K562 (cell line): Measurements from ENCODE around the gene IDUA. TPM values are rescaled to one million over a fixed set of nuclear protein-coding genes. Genes with fewer than 3 reads are reported as not detected.

Experiments
- ATAC-seq: fragments of 200-7000 bp; cut with Tn5 transposase; 3 replicates; pipeline ENCODE4 v1.9.1; 2020; ENCODE audit warnings: moderate library complexity
- BruUV-seq: library from RNA; stranded (reverse); fragments of 400-500 nt; replicated peaks from 2 replicates; lab custom pipeline; 2021; lab: Mats Ljungman, UMichigan
- CTCF ChIA-PET: fragments of 300-600 bp; formaldehyde crosslinking; extraction: SDS; loops from one replicate; lab custom pipeline; 2021; ENCODE audit warnings: low intra/inter-chr PET ratio; lab: Yijun Ruan, JAX
- POLR2A ChIA-PET: fragments of 300-600, 350-650 bp; sonication (Branson Sonifier 250); formaldehyde crosslinking; extraction: SDS; loops from one replicate; lab custom pipeline; 2021; ENCODE audit warnings: antibody characterized with exemption, inconsistent platforms; lab: Yijun Ruan, JAX
- DNase-seq, 4 experiments: peaks; one replicate each; pipeline versions ENCODE4 v3.0.0 to v3.0.0-alpha.2; 2011 to 2018; ENCODE audit warnings: low spot score in 3 of 4, mixed read lengths in 3 of 4; ENCODE audit errors: extremely low read depth in 1 of 4
- FAIRE-seq: peaks from 2 replicates; lab custom pipeline; 2011; peaks lifted over from hg19 to GRCh38; lab: Jason Lieb, UNC
- H2AFZ ChIP-seq: 2 replicates; pipeline ENCODE4 v1.6.0; 2011; ENCODE audit warnings: low read depth, low read length, control low read depth, inconsistent platforms
- H3K27ac ChIP-seq: fragments of 200-600 bp; 3 replicates; pipeline ENCODE4 v1.8.0; 2011; ENCODE audit warnings: low read depth, mild to moderate bottlenecking, control low read depth, inconsistent platforms, low read length, moderate library complexity, mixed read lengths; ENCODE audit errors: extremely low read depth
- H3K27me3 ChIP-seq, 2 experiments: fragments of 300-600 bp in 1 of 2; 2 replicates in 1 of 2; 3 replicates in 1 of 2; pipeline versions ENCODE4 v1.6.0 to v1.8.0; 2011; ENCODE audit warnings: inconsistent platforms in 2 of 2, low read length in 2 of 2, mild to moderate bottlenecking in 1 of 2, mixed read lengths in 1 of 2, moderate library complexity in 1 of 2; ENCODE audit not compliant: control insufficient read depth in 2 of 2, insufficient read depth in 2 of 2
- H3K36me3 ChIP-seq: fragments of 300-600 bp; 3 replicates; pipeline ENCODE4 v1.8.0; 2011; ENCODE audit warnings: mild to moderate bottlenecking, low read length, inconsistent platforms; ENCODE audit not compliant: control insufficient read depth, insufficient read depth
- H3K4me1 ChIP-seq, 2 experiments: fragments of 200-600 bp in 1 of 2; replicated peaks in 1 of 2; 2 replicates in 1 of 2; 3 replicates in 1 of 2; pipeline versions ENCODE4 v1.5.1 to v1.8.0; 2011; ENCODE audit warnings: inconsistent platforms in 2 of 2, low read length in 2 of 2, mild to moderate bottlenecking in 1 of 2, mixed read lengths in 1 of 2, moderate library complexity in 1 of 2; ENCODE audit not compliant: control insufficient read depth in 2 of 2, insufficient read depth in 2 of 2
- H3K4me2 ChIP-seq: 2 replicates; pipeline ENCODE4 v1.6.1; 2011; ENCODE audit warnings: low read length, control low read depth, inconsistent platforms, mixed read lengths; ENCODE audit not compliant: insufficient read depth
- H3K4me3 ChIP-seq: fragments of 200-600 bp; sonication (generic), shearing (Covaris generic); 2 replicates; pipeline ENCODE4 v1.5.1; 2016; ENCODE audit warnings: control low read depth, inconsistent platforms
- H3K79me2 ChIP-seq: fragments of 200-600 bp; 3 replicates; pipeline ENCODE4 v1.8.0; 2011; ENCODE audit warnings: low read length, inconsistent platforms; ENCODE audit not compliant: control insufficient read depth, insufficient read depth
- H3K9ac ChIP-seq, 2 experiments: 2 replicates each; pipeline versions ENCODE4 v1.6.0 to v1.6.1; 2011; ENCODE audit warnings: low read depth in 2 of 2, low read length in 2 of 2, control low read depth in 1 of 2, inconsistent platforms in 1 of 2, mild to moderate bottlenecking in 1 of 2, mixed read lengths in 1 of 2; ENCODE audit not compliant: insufficient read depth in 1 of 2
- H3K9me1 ChIP-seq: one replicate; pipeline ENCODE4 v1.6.0; 2011; ENCODE audit warnings: inconsistent platforms, mild to moderate bottlenecking, low read length, moderate library complexity; ENCODE audit not compliant: control insufficient read depth, insufficient read depth
- H3K9me3 ChIP-seq: replicated peaks from 2 replicates; pipeline ENCODE4 v1.5.1; 2011; ENCODE audit warnings: low read depth, low read length, inconsistent platforms; ENCODE audit not compliant: control insufficient read depth, insufficient read depth
- H4K20me1 ChIP-seq: replicated peaks from 2 replicates; pipeline ENCODE4 v1.6.1; 2011; ENCODE audit warnings: low read length, inconsistent platforms, mixed read lengths; ENCODE audit not compliant: control insufficient read depth, insufficient read depth
- EGR1 ChIP-seq: fragments of 450-650 bp; conservative IDR thresholded peaks from 2 replicates; pipeline ENCODE4 v1.6.1; 2017; ENCODE audit warnings: mild to moderate bottlenecking
- ELF2 ChIP-seq: fragments of 250-450 bp; sonication (Bioruptor Pico); IDR thresholded peaks from 2 replicates; pipeline ENCODE4 v1.5.0; 2021; ENCODE audit warnings: mild to moderate bottlenecking
- EWSR1 ChIP-seq: fragments of 450-650 bp; IDR thresholded peaks from 2 replicates; pipeline ENCODE4 v1.6.1; 2018; ENCODE audit warnings: borderline replicate concordance, mild to moderate bottlenecking, low read depth, moderate library complexity; ENCODE audit not compliant: partially characterized antibody
- GABPB1 ChIP-seq: sonication (generic); formaldehyde crosslinking; IDR thresholded peaks from 2 replicates; pipeline ENCODE4 v1.8.0; 2022; ENCODE audit warnings: mild to moderate bottlenecking, missing genetic modification reagents
- MTA1 ChIP-seq: fragments of 450-650 bp; IDR thresholded peaks from 2 replicates; pipeline ENCODE4 v1.6.1; 2017; ENCODE audit warnings: borderline replicate concordance
- XRCC5 ChIP-seq: fragments of 200-400 bp; formaldehyde crosslinking; IDR thresholded peaks from 2 replicates; pipeline ENCODE4 v1.6.1; 2017; ENCODE audit warnings: low read depth, mild to moderate bottlenecking, low read length
- ZNF431 ChIP-seq: sonication (generic); formaldehyde crosslinking; IDR thresholded peaks from 2 replicates; pipeline ENCODE4 v1.8.0; 2022; ENCODE audit warnings: mild to moderate bottlenecking, missing genetic modification reagents
- WGBS: fragments of 100-300 bp; shearing (Covaris generic); methylation state at CpG from one replicate; pipeline ENCODE4 v1.1.6; 2016; ENCODE audit warnings: low coverage, mixed read lengths; ENCODE audit not compliant: insufficient coverage; ENCODE audit errors: missing lambda C conversion rate; 5-methylcytosine and 5-hydroxymethylcytosine counted together
- in situ Hi-C: fragments of 300-500 bp; cut with MboI; formaldehyde crosslinking; loops from 4 replicates; pipeline ENCODE4 v1.15.0; 2018; ENCODE audit warnings: inconsistent platforms, mixed read lengths
- intact Hi-C: fragments of 100-400 bp; cut with micrococcal nuclease; formaldehyde crosslinking; loops from 2 replicates; pipeline ENCODE4 v1.14.2; 2022
- polyA plus RNA-seq, 8 experiments: library from polyadenylated mRNA; depleted of rRNA in 4 of 8; stranded (reverse) in 5 of 8; unstranded in 3 of 8; fragments of >200 nt; fragmentation: Nextera tagmentation in 2 of 8; fragmentation: Illumina TruSeq in 1 of 8; extraction: Ambion mirVana in 2 of 8; extraction: Trizol in 1 of 8; gene quantifications; 2 replicates each; pipeline versions ENCODE4 v1.2.1 to v1.2.3, GENCODE V29; 2011 to 2014; ENCODE audit warnings: inconsistent platforms in 1 of 8, missing spikeins in 1 of 8
- total RNA-seq, 7 experiments: library from RNA; depleted of rRNA in 6 of 7; stranded (reverse); fragments of >200 nt in 6 of 7; fragmentation: Illumina TruSeq in 2 of 7; extraction: Trizol in 2 of 7; gene quantifications; 2 replicates each; pipeline versions ENCODE4 v1.2.1 to v1.2.3, GENCODE V29; 2011 to 2021; ENCODE audit warnings: low replicate concordance in 1 of 7
- TF ChIP-seq, protein P1 (sequence below): fragments of 450-650 bp; IDR thresholded peaks from one replicate; pipeline ENCODE4 v1.6.1; 2018; ENCODE audit warnings: mild to moderate bottlenecking, moderate library complexity; ENCODE audit not compliant: partially characterized antibody
- TF ChIP-seq, protein P2 (sequence below): fragments of 450-650 bp; IDR thresholded peaks from 2 replicates; pipeline ENCODE4 v1.6.1; 2018; ENCODE audit not compliant: partially characterized antibody

IDUA gene
- total and polyA plus RNA-seq, 9 of the 15 experiments (the other 6 are each of a cell fraction or from before 2014, with no cell fraction given), result 0.04 to 16.1 (median 1.2) TPM

DNA sequence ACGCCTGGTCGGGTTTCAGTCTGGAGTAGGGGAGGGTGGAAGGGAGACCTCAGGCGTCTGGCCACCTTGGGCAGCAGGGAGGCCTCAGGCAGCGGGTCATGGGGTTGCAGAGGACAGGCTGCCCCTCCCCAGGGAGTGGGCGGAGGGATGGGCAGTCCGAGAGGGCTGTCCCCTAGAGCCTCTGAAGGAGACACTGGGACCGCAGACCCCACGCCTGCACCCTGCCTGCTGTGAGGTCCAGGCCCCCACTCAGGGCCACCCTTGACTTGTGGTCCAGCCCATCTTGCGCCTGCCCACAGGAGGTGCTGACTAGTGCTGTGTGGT, 41.0 kb downstream of the IDUA start:
- Histone ChIP-seq H3K9me3 (no peaks in the 10 kb centered on the region; the same call in 1 of the 2 replicates), H3K27ac (no peak overlapping the region), H3K79me2 (no peaks in the 10 kb centered on the region), H3K27me3 (0 out of 5 replicates have a peak, but pooled peaks cover 0 to 3% of the 10 kb centered on the region in 2 experiments), H3K4me1 (peaks cover 3 to 70% of the 10 kb centered on the region in 2 experiments; a peak in 4 of 5 replicates), H3K4me3 (no peak overlapping the region), H3K9ac (peak overlapping the region in 1 of 2 experiments; percentile 70; a peak in 2 of 4 replicates), H4K20me1 (no peaks in the 10 kb centered on the region), H3K4me2 (no peak overlapping the region), H3K9me1 (no peaks in the 10 kb centered on the region), H3K36me3 (peaks cover 26% of the 10 kb centered on the region; the same call in 2 of the 3 replicates), H2AFZ (no peak overlapping the region)
- ATAC-seq (peak; percentile 37), DNase-seq (peak in 2 of 4 experiments; percentile 46 to 47), FAIRE-seq (peak; percentile 29)
- TF ChIP-seq MTA1 (no peak), EWSR1 (no peak), EGR1 (peak; percentile 55; the same call in 1 of the 2 replicates), ZNF431 (CRISPR knock-in tag) (no peak), ELF2 (CRISPR knock-in tag) (no peak), XRCC5 (no peak), GABPB1 (CRISPR knock-in tag) (no peak)
- TF ChIP-seq, protein P1, sequence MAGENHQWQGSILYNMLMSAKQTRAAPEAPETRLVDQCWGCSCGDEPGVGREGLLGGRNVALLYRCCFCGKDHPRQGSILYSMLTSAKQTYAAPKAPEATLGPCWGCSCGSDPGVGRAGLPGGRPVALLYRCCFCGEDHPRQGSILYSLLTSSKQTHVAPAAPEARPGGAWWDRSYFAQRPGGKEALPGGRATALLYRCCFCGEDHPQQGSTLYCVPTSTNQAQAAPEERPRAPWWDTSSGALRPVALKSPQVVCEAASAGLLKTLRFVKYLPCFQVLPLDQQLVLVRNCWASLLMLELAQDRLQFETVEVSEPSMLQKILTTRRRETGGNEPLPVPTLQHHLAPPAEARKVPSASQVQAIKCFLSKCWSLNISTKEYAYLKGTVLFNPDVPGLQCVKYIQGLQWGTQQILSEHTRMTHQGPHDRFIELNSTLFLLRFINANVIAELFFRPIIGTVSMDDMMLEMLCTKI, result no peak
- TF ChIP-seq, protein P2, sequence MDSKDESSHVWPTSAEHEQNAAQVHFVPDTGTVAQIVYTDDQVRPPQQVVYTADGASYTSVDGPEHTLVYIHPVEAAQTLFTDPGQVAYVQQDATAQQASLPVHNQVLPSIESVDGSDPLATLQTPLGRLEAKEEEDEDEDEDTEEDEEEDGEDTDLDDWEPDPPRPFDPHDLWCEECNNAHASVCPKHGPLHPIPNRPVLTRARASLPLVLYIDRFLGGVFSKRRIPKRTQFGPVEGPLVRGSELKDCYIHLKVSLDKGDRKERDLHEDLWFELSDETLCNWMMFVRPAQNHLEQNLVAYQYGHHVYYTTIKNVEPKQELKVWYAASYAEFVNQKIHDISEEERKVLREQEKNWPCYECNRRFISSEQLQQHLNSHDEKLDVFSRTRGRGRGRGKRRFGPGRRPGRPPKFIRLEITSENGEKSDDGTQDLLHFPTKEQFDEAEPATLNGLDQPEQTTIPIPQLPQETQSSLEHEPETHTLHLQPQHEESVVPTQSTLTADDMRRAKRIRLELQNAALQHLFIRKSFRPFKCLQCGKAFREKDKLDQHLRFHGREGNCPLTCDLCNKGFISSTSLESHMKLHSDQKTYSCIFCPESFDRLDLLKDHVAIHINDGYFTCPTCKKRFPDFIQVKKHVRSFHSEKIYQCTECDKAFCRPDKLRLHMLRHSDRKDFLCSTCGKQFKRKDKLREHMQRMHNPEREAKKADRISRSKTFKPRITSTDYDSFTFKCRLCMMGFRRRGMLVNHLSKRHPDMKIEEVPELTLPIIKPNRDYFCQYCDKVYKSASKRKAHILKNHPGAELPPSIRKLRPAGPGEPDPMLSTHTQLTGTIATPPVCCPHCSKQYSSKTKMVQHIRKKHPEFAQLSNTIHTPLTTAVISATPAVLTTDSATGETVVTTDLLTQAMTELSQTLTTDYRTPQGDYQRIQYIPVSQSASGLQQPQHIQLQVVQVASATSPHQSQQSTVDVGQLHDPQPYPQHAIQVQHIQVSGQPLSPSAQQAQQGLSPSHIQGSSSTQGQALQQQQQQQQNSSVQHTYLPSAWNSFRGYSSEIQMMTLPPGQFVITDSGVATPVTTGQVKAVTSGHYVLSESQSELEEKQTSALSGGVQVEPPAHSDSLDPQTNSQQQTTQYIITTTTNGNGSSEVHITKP, result peak; percentile 47
- ChIA-PET CTCF (no interaction called here), POLR2A (interaction anchor here (0.6 to 1.4 kb wide), 3 partner anchors 13 to 554 kb away, joined by 3 to 4 read pairs (median 3); no protein-coding TSS in a partner anchor)
- BruUV-seq, result no TSS peak
- 44% methylated on average over 9 of the region's 9 CpGs for WGBS
- intact Hi-C loops, result no loop called here
- in situ Hi-C loops, result no loop called here
